Endothelial cell of umbilical vein (primary cell): Measurements from ENCODE around the gene TNFSF13. TPM values are rescaled to one million over a fixed set of nuclear protein-coding genes. Genes with fewer than 3 reads are reported as not detected.

Source experiments
- BruUV-seq: library from RNA; stranded (reverse); fragments of 400-500 nt; replicated peaks from 2 replicates; lab custom pipeline; 2021; lab: Mats Ljungman, UMichigan
- CTCF ChIA-PET: fragments of 300-600, 350-600 bp; sonication (Branson Sonifier 250); formaldehyde crosslinking; loops from one replicate; lab custom pipeline; 2021; ENCODE audit warnings: antibody characterized with exemption, inconsistent platforms; lab: Charles Lee
- POLR2A ChIA-PET: fragments of 300-600, 350-600 bp; sonication (Branson Sonifier 250); formaldehyde crosslinking; loops from one replicate; lab custom pipeline; 2021; ENCODE audit warnings: antibody characterized with exemption, inconsistent platforms; lab: Charles Lee
- DNase-seq: peaks from one replicate; pipeline ENCODE4 v3.0.0-alpha.2; 2011; ENCODE audit warnings: low read depth, low spot score
- FAIRE-seq: peaks from 2 replicates; lab custom pipeline; 2011; peaks lifted over from hg19 to GRCh38; lab: Jason Lieb, UNC
- H2AFZ ChIP-seq: 2 replicates; pipeline ENCODE4 v1.6.0; 2012; ENCODE audit warnings: low read depth, low read length, control low read depth, inconsistent platforms
- H3K27ac ChIP-seq: 2 replicates; pipeline ENCODE4 v1.5.1; 2011; ENCODE audit warnings: low read depth, mild to moderate bottlenecking, control low read depth, low read length, moderate library complexity; ENCODE audit not compliant: insufficient read depth
- H3K27me3 ChIP-seq, 2 experiments: 2 replicates each; pipeline versions ENCODE4 v1.6.0 to v1.6.1; 2011; ENCODE audit warnings: low read length in 2 of 2, mixed read lengths in 1 of 2; ENCODE audit not compliant: control insufficient read depth in 2 of 2, insufficient read depth in 2 of 2
- H3K36me3 ChIP-seq, 2 experiments: 2 replicates in 1 of 2; 3 replicates in 1 of 2; pipeline ENCODE4 v1.5.1; 2011; ENCODE audit warnings: low read length in 2 of 2, mild to moderate bottlenecking in 1 of 2, moderate library complexity in 1 of 2; ENCODE audit not compliant: control insufficient read depth in 2 of 2, insufficient read depth in 2 of 2; ENCODE audit errors: extremely low read depth in 1 of 2
- H3K4me1 ChIP-seq: 3 replicates; pipeline ENCODE4 v1.5.1; 2011; ENCODE audit warnings: mild to moderate bottlenecking, low read length; ENCODE audit not compliant: control insufficient read depth, insufficient read depth; ENCODE audit errors: extremely low read depth
- H3K4me2 ChIP-seq: 2 replicates; pipeline ENCODE4 v1.6.1; 2011; ENCODE audit warnings: low read length, control low read depth, mixed read lengths; ENCODE audit not compliant: insufficient read depth
- H3K4me3 ChIP-seq, 3 experiments: fragments of 200-600 bp in 1 of 3; sonication (generic), shearing (Covaris generic) in 1 of 3; replicated peaks in 1 of 3; 2 replicates each; pipeline ENCODE4 v1.5.1; 2011 to 2016; ENCODE audit warnings: control low read depth in 3 of 3, low read length in 3 of 3, mild to moderate bottlenecking in 2 of 3, inconsistent platforms in 1 of 3, low read depth in 1 of 3, moderate library complexity in 1 of 3; ENCODE audit not compliant: insufficient read depth in 1 of 3
- H3K79me2 ChIP-seq: 2 replicates; pipeline ENCODE4 v1.6.0; 2012; ENCODE audit warnings: low read length, inconsistent platforms; ENCODE audit not compliant: control insufficient read depth, insufficient read depth
- H3K9ac ChIP-seq: replicated peaks from 2 replicates; pipeline ENCODE3; 2011; ENCODE audit warnings: low read length, control low read depth; ENCODE audit not compliant: insufficient read depth; ENCODE audit errors: extremely low read depth
- H3K9me1 ChIP-seq: replicated peaks from 3 replicates; pipeline ENCODE4 v1.6.0; 2011; ENCODE audit warnings: mild to moderate bottlenecking, low read length; ENCODE audit not compliant: control insufficient read depth, insufficient read depth; ENCODE audit errors: extremely low read depth
- H3K9me3 ChIP-seq: replicated peaks from 2 replicates; pipeline ENCODE4 v1.5.1; 2012; ENCODE audit warnings: low read length, inconsistent platforms; ENCODE audit not compliant: control insufficient read depth, insufficient read depth
- H4K20me1 ChIP-seq: replicated peaks from 2 replicates; pipeline ENCODE3; 2011; ENCODE audit warnings: mild to moderate bottlenecking, low read length; ENCODE audit not compliant: control insufficient read depth, insufficient read depth; ENCODE audit errors: extremely low read depth
- EZH2 ChIP-seq: IDR thresholded peaks from 2 replicates; pipeline ENCODE4 v1.6.1; 2012; ENCODE audit warnings: borderline replicate concordance, low read depth, mild to moderate bottlenecking, moderate library complexity, low read length, inconsistent platforms; ENCODE audit not compliant: severe bottlenecking
- POLR2A ChIP-seq: IDR thresholded peaks from 2 replicates; pipeline ENCODE4 v1.6.1; 2012; ENCODE audit warnings: low read depth, mild to moderate bottlenecking, control low read depth, low read length
- POLR2AphosphoS5 ChIP-seq: IDR thresholded peaks from 2 replicates; pipeline ENCODE4 v1.6.1; 2012; ENCODE audit warnings: low read depth, mild to moderate bottlenecking, control low read depth, low read length, moderate library complexity; ENCODE audit not compliant: insufficient read depth
- dilution Hi-C: fragments of 300-500 bp; cut with MboI; formaldehyde crosslinking; loops from one replicate; pipeline ENCODE4 v1.15.0; 2019; ENCODE audit warnings: low sequenced_read_pairs; ENCODE audit not compliant: extremely low pct_ligation_motif_present
- intact Hi-C: fragments of 100-400 bp; cut with micrococcal nuclease; formaldehyde crosslinking; loops from one replicate; pipeline ENCODE4 v1.10.0; 2022
- polyA plus RNA-seq, 4 experiments: library from polyadenylated mRNA; depleted of rRNA in 3 of 4; stranded (reverse) in 3 of 4; unstranded in 1 of 4; fragments of >200 nt; gene quantifications; 2 replicates each; pipeline versions ENCODE4 v1.2.1 to v1.2.3, GENCODE V29; 2011 to 2012; ENCODE audit warnings: missing spikeins in 1 of 4
- total RNA-seq: library from RNA; stranded (reverse); gene quantifications from 2 replicates; pipeline ENCODE4 v1.2.3, GENCODE V29; 2021
- TF ChIP-seq, protein P1 (sequence below), 2 donors: IDR thresholded peaks; 1 replicate in 1 of 2; 2 replicates in 1 of 2; pipeline ENCODE4 v1.5.1; 2011; ENCODE audit warnings: low read length in 2 of 2, mild to moderate bottlenecking in 2 of 2, moderate library complexity in 2 of 2, control low read depth in 1 of 2, inconsistent platforms in 1 of 2, low read depth in 1 of 2; ENCODE audit not compliant: insufficient read depth in 1 of 2; ENCODE audit errors: extremely low read depth in 1 of 2

Gene TNFSF13
- total and polyA plus RNA-seq, 2 donors (not counting 3 experiments of a cell fraction or from before 2014, with no cell fraction given) = 3.6 to 5.4 TPM

DNA sequence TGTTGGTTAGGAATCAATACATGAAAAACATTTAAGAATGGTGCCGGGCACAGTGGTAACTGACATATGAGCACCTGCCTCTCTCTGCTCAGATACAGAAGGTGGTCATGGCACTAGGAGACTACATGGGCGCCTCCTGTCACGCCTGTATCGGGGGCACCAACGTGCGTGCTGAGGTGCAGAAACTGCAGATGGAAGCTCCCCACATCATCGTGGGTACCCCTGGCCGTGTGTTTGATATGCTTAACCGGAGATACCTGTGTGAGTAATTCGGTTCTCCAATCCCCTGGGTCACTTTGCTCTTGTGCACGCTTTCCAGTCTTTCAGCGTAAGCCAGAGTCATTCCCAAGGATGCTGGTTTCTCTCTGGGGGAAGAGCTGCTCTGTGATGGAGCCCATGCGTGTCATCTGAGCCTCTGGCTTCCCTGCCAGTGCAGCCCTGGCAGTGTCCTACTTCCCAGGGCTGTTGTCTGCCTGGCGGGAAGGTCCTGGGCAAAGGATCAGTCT is 17.9 kb downstream of the TNFSF13 start:
- ChIA-PET CTCF (interaction anchor here (0.6 to 6.2 kb wide), 3 partner anchors 13 to 74 kb away, joined by 3 to 48 read pairs (median 40); partner anchors contain the start of genes ATP1B2 and SOX15), POLR2A (interaction anchor here (1.0 kb wide), 1 partner anchor 11 kb away, joined by 3 read pairs; no protein-coding TSS in a partner anchor)
- Histone ChIP-seq H3K9me1 (no peaks in the 10 kb centered on the region), H3K36me3 (peaks cover 34 to 46% of the 10 kb centered on the region in 2 experiments), H2AFZ (no peak overlapping the region), H3K9me3 (no peaks in the 10 kb centered on the region), H3K4me1 (peaks cover 58% of the 10 kb centered on the region), H3K4me2 (no peak overlapping the region), H3K79me2 (peaks cover 54% of the 10 kb centered on the region), H3K27me3 (no peaks in the 10 kb centered on the region), H3K4me3 (no peak overlapping the region), H4K20me1 (peaks cover 9% of the 10 kb centered on the region), H3K9ac (no peak overlapping the region), H3K27ac (no peak overlapping the region)
- intact Hi-C loops = no loop called here
- FAIRE-seq (no peak), DNase-seq (no peak)
- dilution Hi-C loops = no loop called here
- TF ChIP-seq POLR2A (peak; percentile 72), EZH2 (no peak), POLR2AphosphoS5 (peak; percentile 40)
- TF ChIP-seq, protein P1, sequence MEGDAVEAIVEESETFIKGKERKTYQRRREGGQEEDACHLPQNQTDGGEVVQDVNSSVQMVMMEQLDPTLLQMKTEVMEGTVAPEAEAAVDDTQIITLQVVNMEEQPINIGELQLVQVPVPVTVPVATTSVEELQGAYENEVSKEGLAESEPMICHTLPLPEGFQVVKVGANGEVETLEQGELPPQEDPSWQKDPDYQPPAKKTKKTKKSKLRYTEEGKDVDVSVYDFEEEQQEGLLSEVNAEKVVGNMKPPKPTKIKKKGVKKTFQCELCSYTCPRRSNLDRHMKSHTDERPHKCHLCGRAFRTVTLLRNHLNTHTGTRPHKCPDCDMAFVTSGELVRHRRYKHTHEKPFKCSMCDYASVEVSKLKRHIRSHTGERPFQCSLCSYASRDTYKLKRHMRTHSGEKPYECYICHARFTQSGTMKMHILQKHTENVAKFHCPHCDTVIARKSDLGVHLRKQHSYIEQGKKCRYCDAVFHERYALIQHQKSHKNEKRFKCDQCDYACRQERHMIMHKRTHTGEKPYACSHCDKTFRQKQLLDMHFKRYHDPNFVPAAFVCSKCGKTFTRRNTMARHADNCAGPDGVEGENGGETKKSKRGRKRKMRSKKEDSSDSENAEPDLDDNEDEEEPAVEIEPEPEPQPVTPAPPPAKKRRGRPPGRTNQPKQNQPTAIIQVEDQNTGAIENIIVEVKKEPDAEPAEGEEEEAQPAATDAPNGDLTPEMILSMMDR (IDR thresholded peaks at IDR 0.05; ENCODE audit: extremely low read depth in 1 of 2, insufficient read depth in 1 of 2, low read depth in 1 of 2, low read length in 2 of 2) = no peak
- no TSS peak for BruUV-seq
